Measurements from ENCODE around the gene CMSS1.

Gene CMSS1

GRCh38 chr3:99799422-99799821 lies 18.2 kb upstream of the CMSS1 start:
- TF ChIP-seq FOXP2 (optimal IDR thresholded peaks at IDR 0.05; ENCODE audit: borderline replicate concordance, extremely low read depth, extremely low read length, insufficient read depth) (no peak), REST (IDR thresholded peaks at IDR 0.05; ENCODE audit: insufficient read depth in 1 of 2, low read depth in 2 of 2, low read length in 2 of 2) (no peak), TAF1 (IDR thresholded peaks at IDR 0.05; ENCODE audit: borderline replicate concordance, insufficient read depth, low read length) (no peak)

- TF ChIP-seq SIN3A (IDR thresholded peaks at IDR 0.05; ENCODE audit: borderline replicate concordance, insufficient read depth, low read length) (no peak), TAF1 (IDR thresholded peaks at IDR 0.05; ENCODE audit: borderline replicate concordance, insufficient read depth, low read length) (no peak), REST (IDR thresholded peaks at IDR 0.05; ENCODE audit: insufficient read depth in 1 of 2, low read depth in 2 of 2, low read length in 2 of 2) (no peak), FOXP2 (optimal IDR thresholded peaks at IDR 0.05; ENCODE audit: borderline replicate concordance, extremely low read depth, extremely low read length, insufficient read depth) (no peak), POLR2AphosphoS5 (IDR thresholded peaks at IDR 0.05; ENCODE audit: low read depth, low read length) (no peak)
These were observed 14.4 kb upstream of the CMSS1 start for GRCh38 chr3:99803297-99803696.

GRCh38 chr3:99805160-99805559 lies 12.5 kb upstream of the CMSS1 start:
- TF ChIP-seq FOXP2 (optimal IDR thresholded peaks at IDR 0.05; ENCODE audit: borderline replicate concordance, extremely low read depth, extremely low read length, insufficient read depth) (no peak), REST (IDR thresholded peaks at IDR 0.05; ENCODE audit: insufficient read depth in 1 of 2, low read depth in 2 of 2, low read length in 2 of 2) (no peak), TAF1 (IDR thresholded peaks at IDR 0.05; ENCODE audit: borderline replicate concordance, insufficient read depth, low read length) (no peak), POLR2AphosphoS5 (IDR thresholded peaks at IDR 0.05; ENCODE audit: low read depth, low read length) (no peak), SIN3A (IDR thresholded peaks at IDR 0.05; ENCODE audit: borderline replicate concordance, insufficient read depth, low read length) (no peak)

GRCh38 chr3:99808163-99808794 lies 9.4 kb upstream of the CMSS1 start:
- TF ChIP-seq TAF1 (IDR thresholded peaks at IDR 0.05; ENCODE audit: borderline replicate concordance, insufficient read depth, low read length) (no peak), FOXP2 (optimal IDR thresholded peaks at IDR 0.05; ENCODE audit: borderline replicate concordance, extremely low read depth, extremely low read length, insufficient read depth) (no peak), REST (IDR thresholded peaks at IDR 0.05; ENCODE audit: insufficient read depth in 1 of 2, low read depth in 2 of 2, low read length in 2 of 2) (no peak), POLR2AphosphoS5 (IDR thresholded peaks at IDR 0.05; ENCODE audit: low read depth, low read length) (no peak), SIN3A (IDR thresholded peaks at IDR 0.05; ENCODE audit: borderline replicate concordance, insufficient read depth, low read length) (no peak)

GRCh38 chr3:99809565-99809964 lies 8.1 kb upstream of the CMSS1 start:
- TF ChIP-seq POLR2AphosphoS5 (IDR thresholded peaks at IDR 0.05; ENCODE audit: low read depth, low read length) = no peak
- no peak for TF ChIP-seq FOXP2 (optimal IDR thresholded peaks at IDR 0.05; ENCODE audit: borderline replicate concordance, extremely low read depth, extremely low read length, insufficient read depth)
- no peak for TF ChIP-seq REST (IDR thresholded peaks at IDR 0.05; ENCODE audit: insufficient read depth in 1 of 2, low read depth in 2 of 2, low read length in 2 of 2)
- no peak for TF ChIP-seq SIN3A (IDR thresholded peaks at IDR 0.05; ENCODE audit: borderline replicate concordance, insufficient read depth, low read length)
- no peak for TF ChIP-seq TAF1 (IDR thresholded peaks at IDR 0.05; ENCODE audit: borderline replicate concordance, insufficient read depth, low read length)
